K562 (cell line): ENCODE data around the gene NAP1L1. TPM values are rescaled to one million over a fixed set of nuclear protein-coding genes. Genes with fewer than 3 reads are reported as not detected.

ENCODE experiments used
- ATAC-seq: fragments of 200-7000 bp; cut with Tn5 transposase; 3 replicates; pipeline ENCODE4 v1.9.1; 2020; ENCODE audit warnings: moderate library complexity
- BruUV-seq: library from RNA; stranded (reverse); fragments of 400-500 nt; replicated peaks from 2 replicates; lab custom pipeline; 2021; lab: Mats Ljungman, UMichigan
- CTCF ChIA-PET: fragments of 300-600 bp; formaldehyde crosslinking; extraction: SDS; loops from one replicate; lab custom pipeline; 2021; ENCODE audit warnings: low intra/inter-chr PET ratio; lab: Yijun Ruan, JAX
- POLR2A ChIA-PET: fragments of 300-600, 350-650 bp; sonication (Branson Sonifier 250); formaldehyde crosslinking; extraction: SDS; loops from one replicate; lab custom pipeline; 2021; ENCODE audit warnings: antibody characterized with exemption, inconsistent platforms; lab: Yijun Ruan, JAX
- DNase-seq, 4 experiments: peaks; one replicate each; pipeline versions ENCODE4 v3.0.0 to v3.0.0-alpha.2; 2011 to 2018; ENCODE audit warnings: low spot score in 3 of 4, mixed read lengths in 3 of 4; ENCODE audit errors: extremely low read depth in 1 of 4
- FAIRE-seq: peaks from 2 replicates; lab custom pipeline; 2011; peaks lifted over from hg19 to GRCh38; lab: Jason Lieb, UNC
- H2AFZ ChIP-seq: 2 replicates; pipeline ENCODE4 v1.6.0; 2011; ENCODE audit warnings: low read depth, low read length, control low read depth, inconsistent platforms
- H3K27ac ChIP-seq: fragments of 200-600 bp; 3 replicates; pipeline ENCODE4 v1.8.0; 2011; ENCODE audit warnings: low read depth, mild to moderate bottlenecking, control low read depth, inconsistent platforms, low read length, moderate library complexity, mixed read lengths; ENCODE audit errors: extremely low read depth
- H3K27me3 ChIP-seq, 2 experiments: fragments of 300-600 bp in 1 of 2; 2 replicates in 1 of 2; 3 replicates in 1 of 2; pipeline versions ENCODE4 v1.6.0 to v1.8.0; 2011; ENCODE audit warnings: inconsistent platforms in 2 of 2, low read length in 2 of 2, mild to moderate bottlenecking in 1 of 2, mixed read lengths in 1 of 2, moderate library complexity in 1 of 2; ENCODE audit not compliant: control insufficient read depth in 2 of 2, insufficient read depth in 2 of 2
- H3K36me3 ChIP-seq: fragments of 300-600 bp; 3 replicates; pipeline ENCODE4 v1.8.0; 2011; ENCODE audit warnings: mild to moderate bottlenecking, low read length, inconsistent platforms; ENCODE audit not compliant: control insufficient read depth, insufficient read depth
- H3K4me1 ChIP-seq, 2 experiments: fragments of 200-600 bp in 1 of 2; replicated peaks in 1 of 2; 2 replicates in 1 of 2; 3 replicates in 1 of 2; pipeline versions ENCODE4 v1.5.1 to v1.8.0; 2011; ENCODE audit warnings: inconsistent platforms in 2 of 2, low read length in 2 of 2, mild to moderate bottlenecking in 1 of 2, mixed read lengths in 1 of 2, moderate library complexity in 1 of 2; ENCODE audit not compliant: control insufficient read depth in 2 of 2, insufficient read depth in 2 of 2
- H3K4me2 ChIP-seq: 2 replicates; pipeline ENCODE4 v1.6.1; 2011; ENCODE audit warnings: low read length, control low read depth, inconsistent platforms, mixed read lengths; ENCODE audit not compliant: insufficient read depth
- H3K4me3 ChIP-seq: fragments of 200-600 bp; sonication (generic), shearing (Covaris generic); 2 replicates; pipeline ENCODE4 v1.5.1; 2016; ENCODE audit warnings: control low read depth, inconsistent platforms
- H3K79me2 ChIP-seq: fragments of 200-600 bp; 3 replicates; pipeline ENCODE4 v1.8.0; 2011; ENCODE audit warnings: low read length, inconsistent platforms; ENCODE audit not compliant: control insufficient read depth, insufficient read depth
- H3K9ac ChIP-seq, 2 experiments: 2 replicates each; pipeline versions ENCODE4 v1.6.0 to v1.6.1; 2011; ENCODE audit warnings: low read depth in 2 of 2, low read length in 2 of 2, control low read depth in 1 of 2, inconsistent platforms in 1 of 2, mild to moderate bottlenecking in 1 of 2, mixed read lengths in 1 of 2; ENCODE audit not compliant: insufficient read depth in 1 of 2
- H3K9me1 ChIP-seq: one replicate; pipeline ENCODE4 v1.6.0; 2011; ENCODE audit warnings: inconsistent platforms, mild to moderate bottlenecking, low read length, moderate library complexity; ENCODE audit not compliant: control insufficient read depth, insufficient read depth
- H3K9me3 ChIP-seq: replicated peaks from 2 replicates; pipeline ENCODE4 v1.5.1; 2011; ENCODE audit warnings: low read depth, low read length, inconsistent platforms; ENCODE audit not compliant: control insufficient read depth, insufficient read depth
- H4K20me1 ChIP-seq: replicated peaks from 2 replicates; pipeline ENCODE4 v1.6.1; 2011; ENCODE audit warnings: low read length, inconsistent platforms, mixed read lengths; ENCODE audit not compliant: control insufficient read depth, insufficient read depth
- WGBS: fragments of 100-300 bp; shearing (Covaris generic); methylation state at CpG from one replicate; pipeline ENCODE4 v1.1.6; 2016; ENCODE audit warnings: low coverage, mixed read lengths; ENCODE audit not compliant: insufficient coverage; ENCODE audit errors: missing lambda C conversion rate; 5-methylcytosine and 5-hydroxymethylcytosine counted together
- in situ Hi-C: fragments of 300-500 bp; cut with MboI; formaldehyde crosslinking; loops from 4 replicates; pipeline ENCODE4 v1.15.0; 2018; ENCODE audit warnings: inconsistent platforms, mixed read lengths
- intact Hi-C: fragments of 100-400 bp; cut with micrococcal nuclease; formaldehyde crosslinking; loops from 2 replicates; pipeline ENCODE4 v1.14.2; 2022
- polyA plus RNA-seq, 8 experiments: library from polyadenylated mRNA; depleted of rRNA in 4 of 8; stranded (reverse) in 5 of 8; unstranded in 3 of 8; fragments of >200 nt; fragmentation: Nextera tagmentation in 2 of 8; fragmentation: Illumina TruSeq in 1 of 8; extraction: Ambion mirVana in 2 of 8; extraction: Trizol in 1 of 8; gene quantifications; 2 replicates each; pipeline versions ENCODE4 v1.2.1 to v1.2.3, GENCODE V29; 2011 to 2014; ENCODE audit warnings: inconsistent platforms in 1 of 8, missing spikeins in 1 of 8
- total RNA-seq, 7 experiments: library from RNA; depleted of rRNA in 6 of 7; stranded (reverse); fragments of >200 nt in 6 of 7; fragmentation: Illumina TruSeq in 2 of 7; extraction: Trizol in 2 of 7; gene quantifications; 2 replicates each; pipeline versions ENCODE4 v1.2.1 to v1.2.3, GENCODE V29; 2011 to 2021; ENCODE audit warnings: low replicate concordance in 1 of 7
- TF ChIP-seq, protein P1 (sequence below), 2 experiments: fragments of 450-650 bp; formaldehyde crosslinking in 1 of 2; IDR thresholded peaks; 2 replicates each; pipeline versions ENCODE4 v1.4.0 to v1.6.1; 2014 to 2020; ENCODE audit warnings: mild to moderate bottlenecking in 2 of 2, borderline replicate concordance in 1 of 2, low read depth in 1 of 2
- TF ChIP-seq, protein P2 (sequence below): fragments of 250-450 bp; sonication (Bioruptor Pico); IDR thresholded peaks from 2 replicates; pipeline ENCODE4 v1.8.0; 2021; ENCODE audit warnings: moderate library complexity, mild to moderate bottlenecking, inconsistent platforms

The NAP1L1 gene
- total and polyA plus RNA-seq, 9 of the 15 experiments (the other 6 are each of a cell fraction or from before 2014, with no cell fraction given) = 287 to 747 (median 450) TPM

DNA sequence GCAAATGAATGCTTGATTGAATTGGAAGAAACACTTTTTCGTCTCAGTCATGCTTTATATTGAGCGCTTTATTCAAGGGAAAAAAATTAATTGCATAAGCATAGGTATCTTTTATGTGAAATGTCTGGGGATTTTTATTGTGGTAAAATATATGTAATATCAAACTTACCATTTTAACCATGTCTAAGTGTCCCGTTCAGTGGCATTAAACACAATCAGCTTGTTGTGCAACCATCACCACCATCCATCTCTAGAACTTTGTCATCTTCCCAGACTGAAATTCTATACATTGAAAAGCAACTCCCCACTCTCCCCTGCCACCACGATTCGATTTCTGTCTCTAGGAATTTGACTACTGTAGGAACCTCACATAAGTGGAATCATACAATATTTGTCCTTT lies 92.7 kb downstream of the NAP1L1 start:
- Histone ChIP-seq H3K27me3 (no peaks in the 10 kb centered on the region), H3K9ac (no peak overlapping the region), H3K4me1 (no peaks in the 10 kb centered on the region), H3K36me3 (no peaks in the 10 kb centered on the region), H3K27ac (no peak overlapping the region), H3K9me1 (no peaks in the 10 kb centered on the region), H2AFZ (no peak overlapping the region), H3K4me2 (no peak overlapping the region), H3K9me3 (no peaks in the 10 kb centered on the region), H4K20me1 (no peaks in the 10 kb centered on the region), H3K4me3 (no peak overlapping the region), H3K79me2 (no peaks in the 10 kb centered on the region)
- in situ Hi-C loops (no loop called here), intact Hi-C loops (no loop called here)
- TF ChIP-seq, protein P1, sequence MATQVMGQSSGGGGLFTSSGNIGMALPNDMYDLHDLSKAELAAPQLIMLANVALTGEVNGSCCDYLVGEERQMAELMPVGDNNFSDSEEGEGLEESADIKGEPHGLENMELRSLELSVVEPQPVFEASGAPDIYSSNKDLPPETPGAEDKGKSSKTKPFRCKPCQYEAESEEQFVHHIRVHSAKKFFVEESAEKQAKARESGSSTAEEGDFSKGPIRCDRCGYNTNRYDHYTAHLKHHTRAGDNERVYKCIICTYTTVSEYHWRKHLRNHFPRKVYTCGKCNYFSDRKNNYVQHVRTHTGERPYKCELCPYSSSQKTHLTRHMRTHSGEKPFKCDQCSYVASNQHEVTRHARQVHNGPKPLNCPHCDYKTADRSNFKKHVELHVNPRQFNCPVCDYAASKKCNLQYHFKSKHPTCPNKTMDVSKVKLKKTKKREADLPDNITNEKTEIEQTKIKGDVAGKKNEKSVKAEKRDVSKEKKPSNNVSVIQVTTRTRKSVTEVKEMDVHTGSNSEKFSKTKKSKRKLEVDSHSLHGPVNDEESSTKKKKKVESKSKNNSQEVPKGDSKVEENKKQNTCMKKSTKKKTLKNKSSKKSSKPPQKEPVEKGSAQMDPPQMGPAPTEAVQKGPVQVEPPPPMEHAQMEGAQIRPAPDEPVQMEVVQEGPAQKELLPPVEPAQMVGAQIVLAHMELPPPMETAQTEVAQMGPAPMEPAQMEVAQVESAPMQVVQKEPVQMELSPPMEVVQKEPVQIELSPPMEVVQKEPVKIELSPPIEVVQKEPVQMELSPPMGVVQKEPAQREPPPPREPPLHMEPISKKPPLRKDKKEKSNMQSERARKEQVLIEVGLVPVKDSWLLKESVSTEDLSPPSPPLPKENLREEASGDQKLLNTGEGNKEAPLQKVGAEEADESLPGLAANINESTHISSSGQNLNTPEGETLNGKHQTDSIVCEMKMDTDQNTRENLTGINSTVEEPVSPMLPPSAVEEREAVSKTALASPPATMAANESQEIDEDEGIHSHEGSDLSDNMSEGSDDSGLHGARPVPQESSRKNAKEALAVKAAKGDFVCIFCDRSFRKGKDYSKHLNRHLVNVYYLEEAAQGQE (IDR thresholded peaks at IDR 0.05; ENCODE audit: borderline replicate concordance) = no peak
- TF ChIP-seq, protein P1 (CRISPR knock-in tag; IDR thresholded peaks at IDR 0.05; ENCODE audit: low read depth) = no peak
- TF ChIP-seq, protein P2, sequence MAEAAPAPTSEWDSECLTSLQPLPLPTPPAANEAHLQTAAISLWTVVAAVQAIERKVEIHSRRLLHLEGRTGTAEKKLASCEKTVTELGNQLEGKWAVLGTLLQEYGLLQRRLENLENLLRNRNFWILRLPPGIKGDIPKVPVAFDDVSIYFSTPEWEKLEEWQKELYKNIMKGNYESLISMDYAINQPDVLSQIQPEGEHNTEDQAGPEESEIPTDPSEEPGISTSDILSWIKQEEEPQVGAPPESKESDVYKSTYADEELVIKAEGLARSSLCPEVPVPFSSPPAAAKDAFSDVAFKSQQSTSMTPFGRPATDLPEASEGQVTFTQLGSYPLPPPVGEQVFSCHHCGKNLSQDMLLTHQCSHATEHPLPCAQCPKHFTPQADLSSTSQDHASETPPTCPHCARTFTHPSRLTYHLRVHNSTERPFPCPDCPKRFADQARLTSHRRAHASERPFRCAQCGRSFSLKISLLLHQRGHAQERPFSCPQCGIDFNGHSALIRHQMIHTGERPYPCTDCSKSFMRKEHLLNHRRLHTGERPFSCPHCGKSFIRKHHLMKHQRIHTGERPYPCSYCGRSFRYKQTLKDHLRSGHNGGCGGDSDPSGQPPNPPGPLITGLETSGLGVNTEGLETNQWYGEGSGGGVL (CRISPR knock-in tag) = no peak
- BruUV-seq = no TSS peak
- FAIRE-seq = no peak
- ATAC-seq = no peak
- CTCF ChIA-PET = no interaction called here
- POLR2A ChIA-PET = interaction anchor here (1.5 kb wide), 1 partner anchor 15 kb away, joined by 3 read pairs; no protein-coding TSS in a partner anchor
- no peak for DNase-seq
- 8% methylated on average over 5 of the region's 5 CpGs for WGBS
